A549 treated with GW870086 at 1 μM for 4 hours (cell line): ENCODE results near the gene TAOK2. TPM values are rescaled to one million over a fixed set of nuclear protein-coding genes. Genes with fewer than 3 reads are reported as not detected.

Experiments
- total RNA-seq: library from RNA; stranded (reverse); fragments of 200-300 nt; extraction: Qiagen RNA extraction; gene quantifications from 5 replicates; pipeline ENCODE4 v1.2.3, GENCODE V29; 2022; ENCODE audit warnings: low read depth

Gene TAOK2
- total RNA-seq = 24.7 to 33.4 TPM (median 31.0 TPM) in 5 replicates

GRCh38 chr16:29973384-29974246 is at the start of gene TAOK2:
TAOK2 (plus strand) TSS chr16:29973868; CDS start chr16:29977773, 3,905 bp downstream.

GRCh38 chr16:29925781-29926710 is 47.6 kb upstream of the TAOK2 start, which contains the start of gene KCTD13:
KCTD13 (minus strand) TSS chr16:29926226; CDS start chr16:29926033, 193 bp downstream.

GRCh38 chr16:29961479-29962343 is 12.0 kb upstream of the TAOK2 start, which contains the start of gene TMEM219:
TMEM219 (plus strand) TSS chr16:29962079; CDS start chr16:29963144, 1,065 bp downstream.

GRCh38 chr16:29995324-29995910 is 21.7 kb downstream of the TAOK2 start, which contains the start of gene HIRIP3:
HIRIP3 (minus strand) TSS chr16:29995617; CDS start chr16:29995605, 12 bp downstream.

GRCh38 chr16:29995911-29996765 is 22.5 kb downstream of the TAOK2 start, which contains the start of gene INO80E:
INO80E (plus strand) TSS chr16:29996241; CDS start chr16:29996311, 70 bp downstream.

GRCh38 chr16:30010844-30011713 is 37.4 kb downstream of the TAOK2 start, which contains the start of gene DOC2A:
DOC2A (minus strand) TSS chr16:30011027; CDS start chr16:30010222, 805 bp downstream.

GRCh38 chr16:30022887-30023286 is 49.2 kb downstream of the TAOK2 start, which contains the start of gene C16orf92:
C16orf92 (plus strand) TSS chr16:30023198; CDS start chr16:30023341, 143 bp downstream.

GRCh38 chr16:30030841-30031413 is 57.3 kb downstream of the TAOK2 start, which contains the start of gene TLCD3B:
TLCD3B (minus strand) TSS chr16:30031271; CDS start chr16:30030527, 744 bp downstream.

Other genes with a start within 250 kb of the TAOK2 start
- not detected in 5 replicates for gene C16orf54, start 227.9 kb upstream of the TAOK2 start, total RNA-seq
- not detected in 5 replicates for gene ZG16, start 195.6 kb upstream of the TAOK2 start, total RNA-seq
- 78.8 to 94.4 TPM (median 85.8 TPM) in 5 replicates for gene KIF22, start 183.1 kb upstream of the TAOK2 start, total RNA-seq
- gene MAZ, start 167.3 kb upstream of the TAOK2 start, total RNA-seq = 131 to 168 TPM (median 160 TPM) in 5 replicates
- 0.18 to 0.44 TPM (median 0.31 TPM) in 5 replicates for gene PRRT2, start 161.7 kb upstream of the TAOK2 start, total RNA-seq
- gene PAGR1, start 157.7 kb upstream of the TAOK2 start, total RNA-seq = 36.8 to 45.5 TPM (median 40.2 TPM) in 5 replicates
- gene MVP, start 153.4 kb upstream of the TAOK2 start, total RNA-seq = 123 to 143 TPM (median 140 TPM) in 5 replicates
- gene CDIPT, start 110.6 kb upstream of the TAOK2 start, total RNA-seq = 63.2 to 92.0 TPM (median 89.5 TPM) in 5 replicates
- 17.0 to 21.8 TPM (median 20.7 TPM) in 5 replicates for gene SEZ6L2, start 74.3 kb upstream of the TAOK2 start, total RNA-seq
- 15.9 to 27.5 TPM (median 23.8 TPM) in 5 replicates for gene ASPHD1, start 73.4 kb upstream of the TAOK2 start, total RNA-seq
- 12.0 to 15.6 TPM (median 15.4 TPM) in 5 replicates for gene KCTD13, start 47.6 kb upstream of the TAOK2 start, total RNA-seq
- 81.2 to 101 TPM (median 94.7 TPM) in 5 replicates for gene TMEM219, start 11.8 kb upstream of the TAOK2 start, total RNA-seq
- 13.9 to 14.9 TPM (median 14.3 TPM) in 5 replicates for gene HIRIP3, start 21.7 kb downstream of the TAOK2 start, total RNA-seq
- gene INO80E, start 22.4 kb downstream of the TAOK2 start, total RNA-seq = 95.8 to 108 TPM (median 104 TPM) in 5 replicates
- 1.7 to 2.3 TPM (median 1.9 TPM) in 5 replicates for gene DOC2A, start 37.2 kb downstream of the TAOK2 start, total RNA-seq
- gene C16orf92, start 49.3 kb downstream of the TAOK2 start, total RNA-seq = not detected in 5 replicates
- gene TLCD3B, start 57.4 kb downstream of the TAOK2 start, total RNA-seq = 0.10 to 0.31 TPM (median 0.23 TPM) in 5 replicates
- gene ALDOA, start 91.9 kb downstream of the TAOK2 start, total RNA-seq = 1,570 to 1,920 TPM (median 1,807 TPM) in 5 replicates
- 125 to 145 TPM (median 144 TPM) in 5 replicates for gene PPP4C, start 102.1 kb downstream of the TAOK2 start, total RNA-seq
- gene TBX6, start 118.1 kb downstream of the TAOK2 start, total RNA-seq = 0.13 to 0.25 TPM (median 0.18 TPM) in 5 replicates
- 5.5 to 8.8 TPM (median 8.1 TPM) in 5 replicates for gene YPEL3, start 122.3 kb downstream of the TAOK2 start, total RNA-seq
- gene GDPD3, start 139.7 kb downstream of the TAOK2 start, total RNA-seq = 1.4 to 2.4 TPM (median 2.1 TPM) in 5 replicates
- 32.6 to 35.7 TPM (median 33.8 TPM) in 5 replicates for gene MAPK3, start 149.4 kb downstream of the TAOK2 start, total RNA-seq
- 2.2 to 4.3 TPM (median 3.7 TPM) in 5 replicates for gene CORO1A, start 209.7 kb downstream of the TAOK2 start, total RNA-seq
- 156 to 240 TPM (median 209 TPM) in 5 replicates for gene BOLA2B, start 219.8 kb downstream of the TAOK2 start, total RNA-seq
- gene SLX1A, start 220.0 kb downstream of the TAOK2 start, total RNA-seq = 7.0 to 14.1 TPM (median 8.1 TPM) in 5 replicates
- 5.6 to 8.7 TPM (median 7.3 TPM) in 5 replicates for gene SULT1A3, start 225.4 kb downstream of the TAOK2 start, total RNA-seq